GM12872 (cell line): ENCODE results near the gene WASF2.

Experiments
- CTCF ChIP-seq: IDR thresholded peaks from 3 replicates; pipeline ENCODE4 v1.5.1; 2011; ENCODE audit warnings: low read depth, mild to moderate bottlenecking, low read length, moderate library complexity; ENCODE audit not compliant: insufficient read depth

Gene WASF2

GRCh38 chr1:27530192-27530591 is 40.2 kb upstream of the WASF2 start:
- no peak for TF ChIP-seq CTCF

GRCh38 chr1:27529704-27530018 is 39.7 kb upstream of the WASF2 start:
- TF ChIP-seq CTCF = no peak

GRCh38 chr1:27528818-27529703 is 39.1 kb upstream of the WASF2 start:
- no peak for TF ChIP-seq CTCF

- TF ChIP-seq CTCF = no peak
Observed at GRCh38 chr1:27527890-27528817, 38.2 kb upstream of the WASF2 start.

- TF ChIP-seq CTCF = no peak
Observed at GRCh38 chr1:27527223-27527889, 37.4 kb upstream of the WASF2 start.

GRCh38 chr1:27526569-27527222 is 36.7 kb upstream of the WASF2 start:
- no peak for TF ChIP-seq CTCF
